ENCODE results near the gene IPMK. TPM values are rescaled to one million over a fixed set of nuclear protein-coding genes. Genes with fewer than 3 reads are reported as not detected.

Gene IPMK
- total RNA-seq, 1 experiment from 2014 or later, result 10.0 TPM

- Mint-ChIP-seq H3K9me3 (ENCODE audit: low read depth, unreplicated experiment) (no peaks in the 10 kb centered on the region), H3K36me3 (ENCODE audit: insufficient read depth, unreplicated experiment) (no peaks in the 10 kb centered on the region), H3K27me3 (ENCODE audit: unreplicated experiment) (no peaks in the 10 kb centered on the region), H3K4me3 (ENCODE audit: low read depth, unreplicated experiment) (no peak overlapping the region), H3K4me1 (ENCODE audit: low read depth, unreplicated experiment) (no peaks in the 10 kb centered on the region), H3K27ac (ENCODE audit: unreplicated experiment) (no peak overlapping the region)
- TF ChIP-seq CTCF (IDR thresholded peaks at IDR 0.05; ENCODE audit: unreplicated experiment), result peak; percentile 88
- peak; percentile 81 for DNase-seq
- no TSS peak for BruUV-seq (replicated peaks)
- intact Hi-C loops (cut with micrococcal nuclease; ENCODE audit: unreplicated experiment), result loop anchor here (1.0 to 2.0 kb wide), 2 partner anchors 35 to 86 kb away; partner anchors contain the start of genes TFAM and UBE2D1
- CTCF ChIA-PET, result interaction anchor here (0.6 to 2.3 kb wide), 6 partner anchors 9 to 147 kb away, joined by 3 to 15 read pairs (median 3); partner anchors contain the start of genes IPMK and TFAM
These were observed 31.9 kb upstream of the IPMK start for GRCh38 chr10:58299580-58299979.

GRCh38 chr10:58293989-58294388, 26.3 kb upstream of the IPMK start:
- H3K4me1 Mint-ChIP-seq (ENCODE audit: low read depth, unreplicated experiment), result peaks cover 9% of the 10 kb centered on the region
- CTCF ChIA-PET, result interaction anchor here (1.0 kb wide), 1 partner anchor 115 kb away, joined by 5 read pairs; no protein-coding TSS in a partner anchor
- intact Hi-C loops (cut with micrococcal nuclease; ENCODE audit: unreplicated experiment), result no loop called here

GRCh38 chr10:58291538-58292174, 24.0 kb upstream of the IPMK start:
- H3K4me3 Mint-ChIP-seq (ENCODE audit: low read depth, unreplicated experiment), result no peak overlapping the region
- DNase-seq, result peak; percentile 61
- no peaks in the 10 kb centered on the region for H3K36me3 Mint-ChIP-seq (ENCODE audit: insufficient read depth, unreplicated experiment)
- BruUV-seq (replicated peaks), result no TSS peak
- TF ChIP-seq CTCF (IDR thresholded peaks at IDR 0.05; ENCODE audit: unreplicated experiment), result peak; percentile 57
- H3K27ac Mint-ChIP-seq (ENCODE audit: unreplicated experiment), result no peak overlapping the region
- intact Hi-C loops (cut with micrococcal nuclease; ENCODE audit: unreplicated experiment), result loop anchor here (1.0 kb wide), 1 partner anchor 114 kb away; no protein-coding TSS in a partner anchor
- H3K27me3 Mint-ChIP-seq (ENCODE audit: unreplicated experiment), result no peaks in the 10 kb centered on the region
- CTCF ChIA-PET, result interaction anchor here (0.6 to 2.8 kb wide), 6 partner anchors 22 to 673 kb away, joined by 3 to 64 read pairs (median 7); partner anchors contain the start of gene CISD1
- peaks cover 9% of the 10 kb centered on the region for H3K4me1 Mint-ChIP-seq (ENCODE audit: low read depth, unreplicated experiment)
- no peaks in the 10 kb centered on the region for H3K9me3 Mint-ChIP-seq (ENCODE audit: low read depth, unreplicated experiment)

More at GRCh38 chr10:58293989-58294388, 26.3 kb upstream of the IPMK start:
- DNase-seq, result no peak
- Mint-ChIP-seq H3K27ac (ENCODE audit: unreplicated experiment) (no peak overlapping the region), H3K27me3 (ENCODE audit: unreplicated experiment) (no peaks in the 10 kb centered on the region), H3K36me3 (ENCODE audit: insufficient read depth, unreplicated experiment) (no peaks in the 10 kb centered on the region), H3K4me3 (ENCODE audit: low read depth, unreplicated experiment) (no peak overlapping the region), H3K9me3 (ENCODE audit: low read depth, unreplicated experiment) (no peaks in the 10 kb centered on the region)
- no peak for TF ChIP-seq CTCF (IDR thresholded peaks at IDR 0.05; ENCODE audit: unreplicated experiment)
- no TSS peak for BruUV-seq (replicated peaks)

GRCh38 chr10:58282615-58283014, 14.9 kb upstream of the IPMK start:
- intact Hi-C loops (cut with micrococcal nuclease; ENCODE audit: unreplicated experiment), result no loop called here
- CTCF ChIA-PET, result no interaction called here
- Mint-ChIP-seq H3K27me3 (ENCODE audit: unreplicated experiment) (no peaks in the 10 kb centered on the region), H3K4me3 (ENCODE audit: low read depth, unreplicated experiment) (no peak overlapping the region), H3K27ac (ENCODE audit: unreplicated experiment) (no peak overlapping the region), H3K9me3 (ENCODE audit: low read depth, unreplicated experiment) (no peaks in the 10 kb centered on the region), H3K4me1 (ENCODE audit: low read depth, unreplicated experiment) (peaks cover 35% of the 10 kb centered on the region), H3K36me3 (ENCODE audit: insufficient read depth, unreplicated experiment) (no peaks in the 10 kb centered on the region)
- BruUV-seq (replicated peaks), result no TSS peak
- DNase-seq, result no peak
- no peak for TF ChIP-seq CTCF (IDR thresholded peaks at IDR 0.05; ENCODE audit: unreplicated experiment)

Data from Calu3 (cell line).